HepG2 (cell line): ENCODE data around the gene CSNK2B. TPM values are rescaled to one million over a fixed set of nuclear protein-coding genes. Genes with fewer than 3 reads are reported as not detected.

Experiments
- CHD4 ChIP-seq: fragments of 200-600 bp; sonication (generic); IDR thresholded peaks from 2 replicates; pipeline ENCODE4 v1.7.0; 2017; ENCODE audit warnings: mild to moderate bottlenecking, low read length, borderline replicate concordance
- CREM ChIP-seq, 2 experiments: sonication (generic) in 1 of 2; formaldehyde crosslinking in 1 of 2; IDR thresholded peaks; 2 replicates each; pipeline versions ENCODE4 v1.4.0 to v1.6.1; 2016 to 2020; ENCODE audit warnings: antibody characterized with exemption in 1 of 2, mild to moderate bottlenecking in 1 of 2, missing genetic modification reagents in 1 of 2
- KLF13 ChIP-seq: sonication (generic); formaldehyde crosslinking; IDR thresholded peaks from 2 replicates; pipeline ENCODE4 v1.4.0; 2020; ENCODE audit warnings: mild to moderate bottlenecking, missing genetic modification reagents
- LCORL ChIP-seq, 2 experiments: fragments of 450-650 bp in 1 of 2; sonication (generic) in 1 of 2; formaldehyde crosslinking in 1 of 2; IDR thresholded peaks; 2 replicates each; pipeline versions ENCODE4 v1.5.0 to v1.6.1; 2017 to 2020; ENCODE audit warnings: antibody characterized with exemption in 1 of 2, missing genetic modification reagents in 1 of 2
- MAFF ChIP-seq: IDR thresholded peaks from 2 replicates; pipeline ENCODE4 v1.6.1; 2011; ENCODE audit warnings: low read depth, low read length, improper control_type of control experiment
- MLXIP ChIP-seq: sonication (generic); formaldehyde crosslinking; IDR thresholded peaks from 2 replicates; pipeline ENCODE4 v1.9.0; 2021; ENCODE audit warnings: missing genetic modification reagents, borderline replicate concordance
- PBX3 ChIP-seq: sonication (generic); formaldehyde crosslinking; IDR thresholded peaks from 2 replicates; pipeline ENCODE4 v1.8.1; 2023; ENCODE audit warnings: missing genetic modification reagents, inconsistent platforms, borderline replicate concordance
- SALL1 ChIP-seq: sonication (generic); formaldehyde crosslinking; IDR thresholded peaks from 2 replicates; pipeline ENCODE4 v1.8.0; 2022; ENCODE audit warnings: mild to moderate bottlenecking, missing genetic modification reagents
- SNAPC4 ChIP-seq: sonication (generic); formaldehyde crosslinking; IDR thresholded peaks from 2 replicates; pipeline ENCODE4 v1.4.0; 2020; ENCODE audit warnings: mild to moderate bottlenecking, missing genetic modification reagents
- SP2 ChIP-seq: sonication (generic); formaldehyde crosslinking; IDR thresholded peaks from 2 replicates; pipeline ENCODE4 v1.5.1; 2020; ENCODE audit warnings: mild to moderate bottlenecking, missing genetic modification reagents
- U2AF2 ChIP-seq: fragments of 200-400 bp; formaldehyde crosslinking; IDR thresholded peaks from 2 replicates; pipeline ENCODE4 v1.6.1; 2017; ENCODE audit warnings: low read depth, mild to moderate bottlenecking, low read length
- YEATS4 ChIP-seq: sonication (generic); formaldehyde crosslinking; IDR thresholded peaks from 2 replicates; pipeline ENCODE4 v1.4.0; 2020; ENCODE audit warnings: missing genetic modification reagents, borderline replicate concordance
- ZFYVE20 ChIP-seq: sonication (generic); formaldehyde crosslinking; IDR thresholded peaks from 2 replicates; pipeline ENCODE4 v1.8.0; 2023; ENCODE audit warnings: low read depth, mild to moderate bottlenecking, moderate library complexity, missing genetic modification reagents, borderline replicate concordance
- ZNF20 ChIP-seq: sonication (generic); formaldehyde crosslinking; IDR thresholded peaks from 2 replicates; pipeline ENCODE4 v1.4.0; 2020; ENCODE audit warnings: mild to moderate bottlenecking, moderate library complexity, missing genetic modification reagents
- ZNF235 ChIP-seq: sonication (generic); formaldehyde crosslinking; IDR thresholded peaks from 2 replicates; pipeline ENCODE4 v1.8.1; 2023; ENCODE audit warnings: mild to moderate bottlenecking, missing genetic modification reagents, borderline replicate concordance
- ZNF367 ChIP-seq: sonication (generic); formaldehyde crosslinking; IDR thresholded peaks from 2 replicates; pipeline ENCODE4 v1.4.0; 2020; ENCODE audit warnings: missing genetic modification reagents, borderline replicate concordance
- ZNF446 ChIP-seq: sonication (generic); formaldehyde crosslinking; IDR thresholded peaks from 2 replicates; pipeline ENCODE4 v1.5.0; 2020; ENCODE audit warnings: mild to moderate bottlenecking, missing genetic modification reagents
- ZNF557 ChIP-seq: sonication (generic); formaldehyde crosslinking; IDR thresholded peaks from 2 replicates; pipeline ENCODE4 v1.4.0; 2020; ENCODE audit warnings: missing genetic modification reagents
- ZNF674 ChIP-seq: sonication (generic); formaldehyde crosslinking; IDR thresholded peaks from 2 replicates; pipeline ENCODE4 v1.5.0; 2020; ENCODE audit warnings: low read depth, mild to moderate bottlenecking, missing genetic modification reagents
- polyA plus RNA-seq, 8 experiments: library from polyadenylated mRNA; depleted of rRNA in 3 of 8; stranded (reverse) in 7 of 8; unstranded in 1 of 8; fragments of >200 nt; fragmentation: Illumina TruSeq in 4 of 8; extraction: Trizol in 4 of 8; gene quantifications; 2 replicates each; pipeline versions ENCODE4 v1.2.1 to v1.2.3, GENCODE V29; 2011 to 2016; ENCODE audit warnings: low read depth in 4 of 8, missing spikeins in 1 of 8, mixed read lengths in 1 of 8; ENCODE audit not compliant: insufficient read depth in 1 of 8
- total RNA-seq, 5 experiments: library from RNA; depleted of rRNA; stranded (reverse); fragments of >200 nt; fragmentation: Illumina TruSeq; extraction: Trizol; gene quantifications; 2 replicates each; pipeline ENCODE4 v1.2.3, GENCODE V29; 2016; ENCODE audit warnings: low read depth in 1 of 5

CSNK2B gene
- total and polyA plus RNA-seq, 2 of the 13 experiments (the other 11 are each of a cell fraction or from before 2014, with no cell fraction given): 111 to 296 TPM

GRCh38 chr6:31665501-31666336 lies at the start of gene CSNK2B (continued):
- TF ChIP-seq U2AF2 (no peak), ZNF446 (no peak), SALL1 (CRISPR knock-in tag) (peak; percentile 72), SNAPC4 (peak; percentile 61; the same call in 1 of the 2 replicates), YEATS4 (CRISPR knock-in tag) (peak; percentile 88), MLXIP (no peak), PBX3 (CRISPR knock-in tag) (peak; percentile 80; the same call in 1 of the 2 replicates), CHD4 (no peak), ZFYVE20 (0 out of 2 replicates have a peak, but pooled peaks have one; percentile 60), LCORL (IDR thresholded peaks at IDR 0.05) (peak; percentile 47; the same call in 1 of the 2 replicates), LCORL (CRISPR knock-in tag; IDR thresholded peaks at IDR 0.05) (no peak), KLF13 (no peak), ZNF20 (no peak), CREM (IDR thresholded peaks at IDR 0.05) (peak; percentile 98), CREM (CRISPR knock-in tag; IDR thresholded peaks at IDR 0.05) (no peak), MAFF (no peak), ZNF674 (CRISPR knock-in tag) (no peak), SP2 (CRISPR knock-in tag) (peak; percentile 62), ZNF557 (CRISPR knock-in tag) (no peak; the same call in 1 of the 2 replicates), ZNF367 (no peak), ZNF235 (peak; percentile 71; the same call in 1 of the 2 replicates)
